Activated CD4-positive, alpha-beta memory T cell treated with anti-CD3 and anti-CD28 coated beads, Interleukin-2, amount 10 ng/mL, durations not matched to agents 7 days and 5 days (primary cell): ENCODE results near the gene DNAH11. TPM values are rescaled to one million over a fixed set of nuclear protein-coding genes. Genes with fewer than 3 reads are reported as not detected.

Experiments
- CTCF ChIA-PET: fragments of 350-600 bp; sonication (Branson Sonifier 250); formaldehyde crosslinking; loops from one replicate; lab custom pipeline; 2021; ENCODE audit warnings: antibody characterized with exemption, inconsistent platforms; lab: Charles Lee
- POLR2A ChIA-PET: fragments of 350-600 bp; sonication (Branson Sonifier 250); formaldehyde crosslinking; loops from one replicate; lab custom pipeline; 2021; ENCODE audit warnings: antibody characterized with exemption; lab: Charles Lee
- DNase-seq: peaks from one replicate; pipeline ENCODE4 v3.0.0-alpha.2; 2020
- H3K27ac Mint-ChIP-seq: one replicate; pipeline ENCODE4 v1.8.0; 2021; ENCODE audit warnings: mild to moderate bottlenecking, mixed read lengths
- H3K27me3 Mint-ChIP-seq: one replicate; pipeline ENCODE4 v1.8.0; 2021; ENCODE audit warnings: mixed read lengths
- H3K36me3 Mint-ChIP-seq: one replicate; pipeline ENCODE4 v1.8.0; 2021; ENCODE audit warnings: low read depth, mixed read lengths
- H3K4me1 Mint-ChIP-seq: one replicate; pipeline ENCODE4 v1.8.0; 2021; ENCODE audit warnings: mixed read lengths
- H3K4me3 Mint-ChIP-seq: one replicate; pipeline ENCODE4 v1.8.0; 2021; ENCODE audit warnings: mild to moderate bottlenecking, mixed read lengths
- H3K9me3 Mint-ChIP-seq: one replicate; pipeline ENCODE4 v1.8.0; 2021; ENCODE audit warnings: mixed read lengths
- total RNA-seq, 2 experiments: library from RNA; stranded (reverse); gene quantifications; one replicate each; pipeline ENCODE4 v1.2.3, GENCODE V29; 2021

The DNAH11 gene
- total RNA-seq, 2 experiments from 2014 or later = 2.1 to 2.2 TPM

GRCh38 chr7:21758286-21758685 lies 215.4 kb downstream of the DNAH11 start:
- DNase-seq = no peak
- H3K27ac Mint-ChIP-seq = no peak overlapping the region
- peaks cover 26% of the 10 kb centered on the region for H3K27me3 Mint-ChIP-seq
- CTCF ChIA-PET = no interaction called here
- no peak overlapping the region for H3K4me3 Mint-ChIP-seq
- H3K36me3 Mint-ChIP-seq = no peaks in the 10 kb centered on the region
- no peaks in the 10 kb centered on the region for H3K9me3 Mint-ChIP-seq
- H3K4me1 Mint-ChIP-seq = no peaks in the 10 kb centered on the region
- POLR2A ChIA-PET = no interaction called here

GRCh38 chr7:21762469-21762868 lies 219.6 kb downstream of the DNAH11 start:
- peaks cover 32% of the 10 kb centered on the region for H3K27me3 Mint-ChIP-seq
- H3K27ac Mint-ChIP-seq = no peak overlapping the region
- no peak for DNase-seq
- H3K9me3 Mint-ChIP-seq = no peaks in the 10 kb centered on the region
- H3K4me1 Mint-ChIP-seq = peaks cover 4% of the 10 kb centered on the region
- H3K36me3 Mint-ChIP-seq = no peaks in the 10 kb centered on the region
- H3K4me3 Mint-ChIP-seq = no peak overlapping the region
- POLR2A ChIA-PET = no interaction called here
- CTCF ChIA-PET = no interaction called here

- no peak for DNase-seq
- H3K27ac Mint-ChIP-seq = no peak overlapping the region
- H3K27me3 Mint-ChIP-seq = peaks cover 30% of the 10 kb centered on the region
- ChIA-PET POLR2A (no interaction called here), CTCF (no interaction called here)
- H3K4me3 Mint-ChIP-seq = no peak overlapping the region
- peaks cover 4% of the 10 kb centered on the region for H3K4me1 Mint-ChIP-seq
- no peaks in the 10 kb centered on the region for H3K36me3 Mint-ChIP-seq
- no peaks in the 10 kb centered on the region for H3K9me3 Mint-ChIP-seq
These were observed 221.0 kb downstream of the DNAH11 start for GRCh38 chr7:21763818-21764217.

- Mint-ChIP-seq H3K36me3 (no peaks in the 10 kb centered on the region), H3K27me3 (peaks cover 31% of the 10 kb centered on the region), H3K4me3 (no peak overlapping the region), H3K4me1 (peaks cover 4% of the 10 kb centered on the region), H3K9me3 (no peaks in the 10 kb centered on the region), H3K27ac (no peak overlapping the region)
- ChIA-PET CTCF (interaction anchor here (1.8 kb wide), 1 partner anchor 512 kb away, joined by 8 read pairs; no protein-coding TSS in a partner anchor), POLR2A (no interaction called here)
- no peak for DNase-seq
These were observed 223.4 kb downstream of the DNAH11 start for GRCh38 chr7:21766218-21766617.

- Mint-ChIP-seq H3K27ac (no peak overlapping the region), H3K4me3 (no peak overlapping the region), H3K27me3 (peaks cover 33% of the 10 kb centered on the region), H3K4me1 (peaks cover 4% of the 10 kb centered on the region), H3K36me3 (no peaks in the 10 kb centered on the region), H3K9me3 (no peaks in the 10 kb centered on the region)
- ChIA-PET CTCF (interaction anchor here (0.8 to 1.8 kb wide), 6 partner anchors 316 to 513 kb away, joined by 3 to 8 read pairs (median 3); no protein-coding TSS in a partner anchor), POLR2A (no interaction called here)
- peak; percentile 29 for DNase-seq
These were observed 224.6 kb downstream of the DNAH11 start for GRCh38 chr7:21767300-21767900.

GRCh38 chr7:21768279-21768678 lies 225.4 kb downstream of the DNAH11 start:
- ChIA-PET POLR2A (no interaction called here), CTCF (interaction anchor here (1.0 to 1.7 kb wide), 2 partner anchors 201 to 511 kb away, joined by 3 to 6 read pairs; no protein-coding TSS in a partner anchor)
- H3K27ac Mint-ChIP-seq = no peak overlapping the region
- no peak overlapping the region for H3K4me3 Mint-ChIP-seq
- H3K27me3 Mint-ChIP-seq = peaks cover 34% of the 10 kb centered on the region
- no peaks in the 10 kb centered on the region for H3K9me3 Mint-ChIP-seq
- no peak for DNase-seq
- peaks cover 4% of the 10 kb centered on the region for H3K4me1 Mint-ChIP-seq
- no peaks in the 10 kb centered on the region for H3K36me3 Mint-ChIP-seq

GRCh38 chr7:21771266-21771665 lies 228.4 kb downstream of the DNAH11 start:
- CTCF ChIA-PET = no interaction called here
- no peak for DNase-seq
- POLR2A ChIA-PET = no interaction called here
- Mint-ChIP-seq H3K9me3 (no peaks in the 10 kb centered on the region), H3K36me3 (no peaks in the 10 kb centered on the region), H3K27me3 (peaks cover 28% of the 10 kb centered on the region), H3K4me1 (no peaks in the 10 kb centered on the region), H3K27ac (no peak overlapping the region), H3K4me3 (no peak overlapping the region)

GRCh38 chr7:21771906-21772610 lies 229.2 kb downstream of the DNAH11 start:
- no peaks in the 10 kb centered on the region for H3K4me1 Mint-ChIP-seq
- CTCF ChIA-PET = no interaction called here

GRCh38 chr7:21773326-21773725 lies 230.5 kb downstream of the DNAH11 start:
- peaks cover 20% of the 10 kb centered on the region for H3K27me3 Mint-ChIP-seq
- no peak for DNase-seq
- no peaks in the 10 kb centered on the region for H3K9me3 Mint-ChIP-seq
- no peak overlapping the region for H3K4me3 Mint-ChIP-seq
- CTCF ChIA-PET = no interaction called here
- no peak overlapping the region for H3K27ac Mint-ChIP-seq
- H3K36me3 Mint-ChIP-seq = no peaks in the 10 kb centered on the region
- H3K4me1 Mint-ChIP-seq = no peaks in the 10 kb centered on the region
- POLR2A ChIA-PET = no interaction called here

More at GRCh38 chr7:21771906-21772610, 229.2 kb downstream of the DNAH11 start:
- Mint-ChIP-seq H3K36me3 (no peaks in the 10 kb centered on the region), H3K27me3 (peaks cover 25% of the 10 kb centered on the region), H3K9me3 (no peaks in the 10 kb centered on the region), H3K4me3 (no peak overlapping the region), H3K27ac (no peak overlapping the region)
- DNase-seq = no peak
- POLR2A ChIA-PET = no interaction called here

GRCh38 chr7:21777921-21778320 lies 235.1 kb downstream of the DNAH11 start:
- Mint-ChIP-seq H3K36me3 (no peaks in the 10 kb centered on the region), H3K27ac (no peak overlapping the region), H3K4me1 (no peaks in the 10 kb centered on the region), H3K4me3 (no peak overlapping the region), H3K27me3 (peaks cover 7% of the 10 kb centered on the region), H3K9me3 (no peaks in the 10 kb centered on the region)
- ChIA-PET CTCF (no interaction called here), POLR2A (no interaction called here)
- no peak for DNase-seq

- no peaks in the 10 kb centered on the region for H3K36me3 Mint-ChIP-seq
- no peak for DNase-seq
- CTCF ChIA-PET = no interaction called here
- H3K4me3 Mint-ChIP-seq = no peak overlapping the region
- POLR2A ChIA-PET = no interaction called here
- no peaks in the 10 kb centered on the region for H3K4me1 Mint-ChIP-seq
- H3K27me3 Mint-ChIP-seq = peaks cover 5% of the 10 kb centered on the region
- no peak overlapping the region for H3K27ac Mint-ChIP-seq
- no peaks in the 10 kb centered on the region for H3K9me3 Mint-ChIP-seq
These were observed 236.1 kb downstream of the DNAH11 start for GRCh38 chr7:21778953-21779352.

GRCh38 chr7:21782996-21783395 lies 240.2 kb downstream of the DNAH11 start:
- H3K27ac Mint-ChIP-seq = no peak overlapping the region
- POLR2A ChIA-PET = no interaction called here
- no peaks in the 10 kb centered on the region for H3K27me3 Mint-ChIP-seq
- H3K36me3 Mint-ChIP-seq = no peaks in the 10 kb centered on the region
- CTCF ChIA-PET = no interaction called here
- no peaks in the 10 kb centered on the region for H3K4me1 Mint-ChIP-seq
- no peak overlapping the region for H3K4me3 Mint-ChIP-seq
- H3K9me3 Mint-ChIP-seq = no peaks in the 10 kb centered on the region
- DNase-seq = no peak

- Mint-ChIP-seq H3K36me3 (no peaks in the 10 kb centered on the region), H3K4me1 (no peaks in the 10 kb centered on the region), H3K27me3 (no peaks in the 10 kb centered on the region), H3K4me3 (no peak overlapping the region), H3K9me3 (no peaks in the 10 kb centered on the region), H3K27ac (no peak overlapping the region)
- POLR2A ChIA-PET = no interaction called here
- CTCF ChIA-PET = no interaction called here
- DNase-seq = no peak
These were observed 242.2 kb downstream of the DNAH11 start for GRCh38 chr7:21784989-21785388.

GRCh38 chr7:21805791-21806190 lies 263.0 kb downstream of the DNAH11 start:
- H3K36me3 Mint-ChIP-seq = no peaks in the 10 kb centered on the region

More at GRCh38 chr7:21805791-21806190, 263.0 kb downstream of the DNAH11 start:
- no peak for DNase-seq
- Mint-ChIP-seq H3K4me1 (no peaks in the 10 kb centered on the region), H3K4me3 (no peak overlapping the region), H3K27me3 (peaks cover 2% of the 10 kb centered on the region), H3K27ac (no peak overlapping the region), H3K9me3 (no peaks in the 10 kb centered on the region)
- CTCF ChIA-PET = no interaction called here
- POLR2A ChIA-PET = no interaction called here
